CMK (cell line): ENCODE data around the gene MYLIP.
"Not testable (repeated sequence)": the region's sequence is repeated elsewhere in the genome, so short reads cannot be mapped to it uniquely, and the experiment has no call there.

Experiments
- DNase-seq: peaks from one replicate; pipeline ENCODE4 v3.0.0-alpha.2; 2010; ENCODE audit warnings: low read depth

MYLIP gene

DNA sequence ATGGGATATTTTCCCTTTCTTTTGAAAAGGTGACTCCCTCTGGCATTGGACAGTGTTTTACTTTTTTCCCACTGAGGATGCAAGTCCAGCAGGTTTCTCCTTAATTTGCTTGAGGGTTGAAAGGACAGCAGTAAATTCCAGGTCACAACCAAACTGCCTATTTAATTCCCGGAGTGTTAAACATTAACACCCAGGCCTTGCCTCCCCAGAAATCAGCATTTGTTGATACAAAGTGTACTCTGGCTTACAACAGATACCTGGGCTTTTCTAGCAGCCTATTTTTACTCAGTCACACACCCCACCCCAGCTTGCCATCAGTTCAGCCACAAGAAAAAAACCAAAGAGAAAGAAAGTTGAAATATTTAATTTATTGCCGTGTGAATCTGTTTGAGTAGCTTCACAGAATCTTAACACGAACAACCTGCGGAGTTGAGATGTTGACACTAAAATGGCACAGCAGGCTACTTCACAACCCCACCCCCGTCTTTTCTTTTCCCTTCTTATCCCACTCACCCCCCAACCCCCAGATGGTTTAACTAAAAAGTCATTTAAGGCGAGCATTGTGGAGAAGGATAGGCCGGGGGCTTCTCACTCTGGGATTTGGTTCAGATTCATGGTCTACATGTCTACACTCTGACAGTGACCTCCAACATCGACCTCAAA lies 45.7 kb downstream of the MYLIP start:
- no peak for DNase-seq

- DNase-seq, result not testable (repeated sequence)
Measured at GRCh38 chr6:16176600-16176999, 47.7 kb downstream of the MYLIP start.

DNA sequence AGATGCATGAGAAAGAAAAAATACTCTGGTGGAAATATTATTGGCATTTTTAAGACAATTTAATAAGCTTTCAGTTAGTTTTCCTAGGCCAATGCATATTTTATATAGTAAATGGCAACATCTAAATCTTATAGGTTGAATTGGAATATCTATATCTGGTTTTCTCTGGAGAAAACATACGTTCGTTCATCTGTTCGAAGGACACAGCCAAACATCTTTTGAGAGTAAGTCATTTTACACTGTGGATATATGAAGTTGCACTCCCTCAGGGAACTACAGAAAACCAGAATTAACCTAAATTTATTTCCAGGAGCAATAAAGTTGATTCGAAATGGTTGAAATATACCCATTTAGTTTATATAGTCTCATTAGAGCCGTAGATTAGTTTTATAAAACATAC lies 49.0 kb downstream of the MYLIP start:
- no peak for DNase-seq

DNA sequence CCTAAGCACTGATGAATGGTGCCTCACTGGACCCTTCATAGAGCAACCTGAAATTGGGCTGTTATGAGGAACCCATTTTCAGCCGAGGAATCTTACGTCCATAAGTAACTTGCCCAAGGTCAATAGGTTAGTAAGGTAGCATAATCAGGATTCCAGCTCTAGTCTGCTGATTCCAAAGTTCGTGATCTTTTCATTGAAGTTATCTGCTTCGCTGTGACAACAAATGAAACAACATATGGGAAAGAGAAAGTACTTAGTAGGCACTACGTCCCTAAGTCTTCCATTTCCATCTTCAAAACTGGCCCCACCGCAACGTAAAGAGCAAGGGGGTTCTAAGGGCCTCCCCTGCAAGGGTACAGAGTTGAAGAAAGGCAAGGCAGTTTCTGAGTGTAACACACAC lies 49.5 kb downstream of the MYLIP start:
- DNase-seq, result no peak

DNA sequence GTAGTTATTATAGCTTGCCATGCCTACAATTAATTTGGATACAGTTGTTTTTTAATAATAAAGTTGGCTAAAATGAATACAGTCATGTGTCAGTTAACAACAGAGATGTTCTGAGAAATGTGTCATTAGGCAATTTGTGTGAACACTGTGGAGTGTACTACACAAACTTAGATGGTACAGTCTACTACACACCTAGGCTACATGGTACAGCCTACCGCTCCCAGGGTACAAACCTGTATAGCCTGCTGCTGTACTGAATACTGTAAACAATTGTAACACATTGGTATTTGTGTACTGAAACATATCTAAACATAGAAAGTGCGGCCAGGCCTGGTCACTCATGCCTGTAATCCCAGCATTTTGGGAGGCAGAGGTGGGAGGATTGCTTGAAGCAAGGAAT lies 50.2 kb downstream of the MYLIP start:
- no peak for DNase-seq

DNA sequence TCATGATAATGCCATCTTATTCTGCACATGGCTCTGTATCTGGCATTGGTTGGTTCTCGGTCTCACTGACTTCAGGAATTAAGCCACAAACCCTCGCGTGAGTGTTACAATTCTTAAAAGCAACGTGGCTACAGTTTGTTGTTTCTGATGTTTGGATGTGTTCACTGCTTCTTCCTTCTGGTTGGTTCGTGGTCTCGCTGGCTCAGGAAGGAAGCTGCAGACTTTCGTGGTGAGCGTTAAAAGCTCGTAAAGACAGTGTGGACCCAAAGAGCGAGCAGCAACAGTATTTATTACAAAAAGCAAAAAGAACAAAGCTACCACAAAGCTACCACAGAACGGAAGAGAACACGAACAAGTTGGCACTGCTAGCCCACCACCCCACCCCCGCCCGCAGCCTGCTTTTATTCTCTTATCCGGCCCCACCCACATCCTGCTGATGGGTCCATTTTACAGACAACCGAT lies 51.1 kb downstream of the MYLIP start:
- DNase-seq, result peak; percentile 62

DNA sequence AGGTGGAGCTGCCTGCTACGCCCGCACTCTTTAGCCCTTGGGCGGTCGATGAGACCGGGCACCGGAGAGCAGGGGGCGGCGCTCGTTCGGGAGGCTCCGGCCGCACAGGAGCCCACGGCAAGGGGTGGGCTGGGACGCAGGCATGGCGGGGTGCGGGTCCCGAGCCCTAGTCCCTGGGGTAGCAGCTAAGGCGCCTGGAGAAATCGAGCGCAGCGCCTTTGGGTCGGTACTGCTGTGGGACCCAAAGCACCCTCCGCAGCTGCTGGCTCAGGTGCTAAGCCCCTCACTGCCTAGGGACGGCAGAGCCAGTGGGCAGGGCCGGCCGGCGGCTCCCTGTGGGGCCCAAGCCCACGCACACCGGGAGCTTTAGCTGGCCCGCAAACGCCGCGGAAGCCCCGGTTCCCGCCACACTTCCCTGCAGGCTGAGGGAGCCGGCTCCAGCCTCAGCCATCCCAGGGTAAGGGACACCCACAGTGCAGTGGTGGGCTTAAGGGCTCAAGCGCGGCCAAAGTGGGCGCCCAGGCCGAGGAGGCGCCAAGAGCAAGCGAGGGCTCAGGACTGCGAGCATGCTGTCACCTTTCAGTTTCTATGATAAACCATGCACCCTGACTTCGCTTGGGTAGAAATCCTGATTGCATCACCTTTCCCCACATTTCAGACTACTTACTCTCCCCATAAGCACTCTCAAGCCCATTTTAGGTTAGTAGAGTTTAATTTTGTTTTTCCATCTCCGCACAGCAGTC lies 52.0 kb downstream of the MYLIP start:
- no peak for DNase-seq

GRCh38 chr6:16181439-16182297 lies 52.8 kb downstream of the MYLIP start:
- no peak for DNase-seq

- no peak for DNase-seq
Measured at GRCh38 chr6:16183187-16183664, 54.3 kb downstream of the MYLIP start.

DNA sequence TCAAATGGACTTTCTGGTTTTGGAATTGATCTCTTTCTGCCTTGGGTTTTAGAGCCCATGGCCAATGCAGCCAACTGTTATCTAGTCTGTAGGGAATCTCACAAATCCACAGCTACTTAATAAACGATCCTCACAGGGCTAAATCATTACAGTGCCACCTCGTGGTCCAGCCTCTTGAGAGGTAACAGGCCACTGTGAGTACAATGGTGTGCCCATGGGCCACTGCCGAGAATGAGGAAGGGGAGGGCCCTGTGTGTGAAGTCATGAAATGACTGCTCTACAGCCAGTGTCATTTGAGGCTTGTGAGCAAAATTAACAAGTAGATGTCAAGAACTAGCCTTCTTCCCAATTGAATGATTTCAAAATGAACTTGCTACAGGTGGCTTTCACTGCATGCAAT lies 55.2 kb downstream of the MYLIP start:
- no peak for DNase-seq

DNA sequence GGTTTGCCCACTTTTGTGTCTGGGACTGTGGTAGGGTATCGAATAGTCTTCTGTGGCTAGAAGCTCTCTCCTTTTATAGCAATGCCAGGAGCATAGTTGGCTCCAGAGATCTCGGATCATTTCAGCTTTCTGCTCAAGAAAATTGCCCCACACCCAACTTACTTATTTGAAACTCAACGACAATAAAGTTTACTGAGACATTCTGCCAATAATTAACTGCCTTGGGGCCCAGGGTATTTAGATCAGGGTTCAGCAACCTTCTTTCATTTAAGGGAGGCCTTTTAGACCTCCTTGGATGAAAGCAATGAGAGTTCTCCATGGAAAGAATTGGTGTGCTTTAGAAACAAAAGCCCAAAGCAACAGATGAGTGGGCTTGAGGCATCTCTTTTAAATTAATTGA lies 55.7 kb downstream of the MYLIP start:
- no peak for DNase-seq

DNA sequence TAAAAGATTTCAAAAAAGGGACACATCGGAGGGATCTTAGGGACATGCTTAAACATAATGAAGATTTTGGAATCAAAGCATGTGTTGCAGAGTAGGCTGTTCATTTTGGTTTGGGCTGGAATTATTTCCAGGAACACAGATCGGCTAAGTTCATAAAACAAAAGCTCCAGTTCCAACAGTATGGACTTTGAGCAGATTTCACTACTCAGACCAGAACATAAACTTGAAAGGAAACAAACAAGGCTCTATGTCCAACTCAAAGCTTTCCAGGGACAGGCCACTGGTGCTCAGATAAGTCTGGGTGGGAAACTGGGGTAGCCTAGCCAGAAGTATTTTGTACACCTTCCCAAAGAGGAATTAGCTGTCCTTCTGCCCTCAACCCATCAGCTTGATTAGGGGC lies 58.3 kb downstream of the MYLIP start:
- DNase-seq, result no peak

GRCh38 chr6:16190214-16190613 lies 61.3 kb downstream of the MYLIP start:
- no peak for DNase-seq

- no peak for DNase-seq
Measured at GRCh38 chr6:16196260-16196983, 67.5 kb downstream of the MYLIP start.

DNA sequence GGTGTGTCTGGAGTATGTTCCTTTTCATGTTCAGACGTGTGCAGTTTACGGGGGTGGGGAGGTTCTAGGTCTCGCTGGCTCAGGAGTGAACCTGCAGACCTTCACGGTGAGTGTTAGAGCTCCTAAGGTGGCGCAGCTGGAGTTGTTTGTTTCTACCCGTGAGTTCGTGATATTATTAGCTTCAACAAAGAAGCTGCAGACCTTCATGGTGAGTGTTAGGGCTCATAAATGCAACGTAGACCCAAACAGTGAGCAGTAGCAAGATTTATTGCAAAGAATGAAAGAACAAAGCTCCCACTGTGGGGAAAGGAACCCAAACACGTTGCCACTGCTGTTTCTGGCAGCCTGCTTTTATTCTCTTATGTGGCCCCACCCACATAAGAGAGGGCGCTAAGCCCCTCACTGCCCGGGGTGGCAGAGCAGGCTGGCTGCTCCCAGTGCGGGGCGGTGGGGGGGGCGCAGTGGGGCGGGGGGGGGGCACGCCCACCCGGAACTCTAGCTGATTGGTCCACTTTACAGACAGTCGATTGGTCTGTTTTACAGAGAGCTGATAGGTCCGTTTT lies 68.2 kb downstream of the MYLIP start:
- no peak for DNase-seq
